B cell (primary cell): Measurements from ENCODE around the gene PKIG. TPM values are rescaled to one million over a fixed set of nuclear protein-coding genes. Genes with fewer than 3 reads are reported as not detected.

Source experiments
- ATAC-seq: fragments of 200-7000 bp; cut with Tn5 transposase; one replicate; pipeline ENCODE4 v1.10.0; 2021; ENCODE audit warnings: low read depth, mild to moderate bottlenecking, moderate number of reproducible peaks, moderate library complexity
- CTCF ChIA-PET: fragments of 350-600 bp; sonication (Branson Sonifier 250); formaldehyde crosslinking; loops from one replicate; lab custom pipeline; 2021; ENCODE audit warnings: antibody characterized with exemption, inconsistent platforms; lab: Charles Lee
- POLR2A ChIA-PET: fragments of 350-600 bp; sonication (Branson Sonifier 250); formaldehyde crosslinking; loops from one replicate; lab custom pipeline; 2021; ENCODE audit warnings: antibody characterized with exemption; lab: Charles Lee
- DNase-seq: peaks from one replicate; pipeline ENCODE4 v3.0.0; 2013
- H2AFZ ChIP-seq: 2 replicates; pipeline ENCODE4 v1.6.1; 2012; ENCODE audit warnings: mild to moderate bottlenecking, low read depth, low read length; ENCODE audit not compliant: insufficient read depth, poor library complexity, severe bottlenecking
- H3K27ac ChIP-seq, 2 donors: 1 replicate in 1 of 2; 2 replicates in 1 of 2; pipeline ENCODE4 v1.5.1; 2012 to 2013; ENCODE audit warnings: low read length in 2 of 2, mild to moderate bottlenecking in 2 of 2, moderate library complexity in 1 of 2
- H3K27me3 ChIP-seq, 4 experiments: fragments of 200-600 bp in 1 of 4; sonication (generic) in 1 of 4; replicated peaks in 1 of 4; 1 replicate in 2 of 4; 2 replicates in 2 of 4; pipeline versions ENCODE4 v1.6.1 to v1.7.0; 2013 to 2016; ENCODE audit warnings: low read length in 3 of 4, mild to moderate bottlenecking in 2 of 4, mixed read lengths in 1 of 4, moderate library complexity in 1 of 4; ENCODE audit not compliant: insufficient read depth in 4 of 4, control insufficient read depth in 3 of 4; ENCODE audit errors: control extremely low read depth in 1 of 4
- H3K36me3 ChIP-seq, 2 experiments: replicated peaks in 1 of 2; 1 replicate in 1 of 2; 2 replicates in 1 of 2; pipeline versions ENCODE4 v1.6.1 to v1.7.1; 2013; ENCODE audit warnings: low read length in 1 of 2; ENCODE audit not compliant: insufficient read depth in 2 of 2, control insufficient read depth in 1 of 2; ENCODE audit errors: control extremely low read depth in 1 of 2, extremely low read depth in 1 of 2
- H3K4me1 ChIP-seq, 2 donors: fragments of 200-600 bp in 1 of 2; sonication (generic) in 1 of 2; 1 replicate in 1 of 2; 2 replicates in 1 of 2; pipeline versions ENCODE4 v1.5.1 to v1.6.1; 2013 to 2017; ENCODE audit warnings: low read length in 2 of 2; ENCODE audit not compliant: control insufficient read depth in 2 of 2, insufficient read depth in 2 of 2
- H3K4me2 ChIP-seq: replicated peaks from 2 replicates; pipeline ENCODE3; 2012; ENCODE audit warnings: mild to moderate bottlenecking, low read depth, low read length; ENCODE audit not compliant: poor library complexity, severe bottlenecking
- H3K4me3 ChIP-seq, 5 experiments: fragments of 200-600 bp in 1 of 5; sonication (generic) in 1 of 5; 1 replicate in 3 of 5; 2 replicates in 2 of 5; pipeline versions ENCODE4 v1.5.1 to v1.7.0; 2011 to 2016; ENCODE audit warnings: low read length in 4 of 5, mild to moderate bottlenecking in 4 of 5, low read depth in 2 of 5, control low read depth in 1 of 5, moderate library complexity in 1 of 5; ENCODE audit not compliant: insufficient read depth in 1 of 5; ENCODE audit errors: control extremely low read depth in 1 of 5, extremely low read depth in 1 of 5
- H3K79me2 ChIP-seq: fragments of 200-600 bp; sonication (generic); one replicate; pipeline ENCODE4 v1.6.0; 2016; ENCODE audit warnings: low read length; ENCODE audit not compliant: control insufficient read depth, insufficient read depth
- H3K9ac ChIP-seq: fragments of 200-600 bp; sonication (generic); 2 replicates; pipeline ENCODE4 v1.6.1; 2017; ENCODE audit warnings: mild to moderate bottlenecking, low read length, moderate library complexity
- H3K9me3 ChIP-seq, 3 donors: one replicate each; pipeline versions ENCODE4 v1.6.1 to v1.7.1; 2013; ENCODE audit warnings: low read length in 2 of 3; ENCODE audit not compliant: control insufficient read depth in 2 of 3, insufficient read depth in 1 of 3; ENCODE audit errors: control extremely low read depth in 1 of 3
- H4K20me1 ChIP-seq: 2 replicates; pipeline ENCODE4 v1.6.0; 2012; ENCODE audit warnings: mild to moderate bottlenecking, low read length; ENCODE audit not compliant: insufficient read depth, control insufficient read depth, poor library complexity, severe bottlenecking
- H3K27ac Mint-ChIP-seq: one replicate; pipeline ENCODE4 v1.8.0; 2021; ENCODE audit warnings: mixed read lengths
- H3K27me3 Mint-ChIP-seq: one replicate; pipeline ENCODE4 v1.8.0; 2021; ENCODE audit warnings: mixed read lengths
- H3K4me1 Mint-ChIP-seq: one replicate; pipeline ENCODE4 v1.8.0; 2021; ENCODE audit warnings: mixed read lengths
- H3K4me3 Mint-ChIP-seq: one replicate; pipeline ENCODE4 v1.8.0; 2021; ENCODE audit warnings: mixed read lengths
- H3K9me3 Mint-ChIP-seq: one replicate; pipeline ENCODE4 v1.8.0; 2022; ENCODE audit warnings: mixed read lengths; ENCODE audit not compliant: insufficient read depth
- CTCF ChIP-seq: fragments of 200-600 bp; IDR thresholded peaks from one replicate; pipeline ENCODE4 v1.8.0; 2022; ENCODE audit warnings: antibody characterized with exemption, mild to moderate bottlenecking
- EZH2 ChIP-seq: IDR thresholded peaks from 2 replicates; pipeline ENCODE4 v1.6.1; 2012; ENCODE audit warnings: borderline replicate concordance, low read depth, mild to moderate bottlenecking, moderate library complexity, low read length; ENCODE audit not compliant: insufficient read depth, poor library complexity, severe bottlenecking
- WGBS: methylation state at CpG from one replicate; pipeline ENCODE4 v1.1.5; 2013; ENCODE audit warnings: missing lambda C conversion rate; ENCODE audit not compliant: insufficient coverage; 5-methylcytosine and 5-hydroxymethylcytosine counted together
- intact Hi-C: fragments of 100-400 bp; cut with micrococcal nuclease; formaldehyde crosslinking; loops from one replicate; pipeline ENCODE4 v1.10.0; 2022
- polyA plus RNA-seq: library from polyadenylated mRNA; depleted of rRNA; stranded (reverse); fragments of >200 nt; gene quantifications from 2 replicates; pipeline ENCODE4 v1.2.3, GENCODE V29; 2012
- total RNA-seq, 2 donors: library from RNA; stranded (reverse); fragments of 120-200 nt in 1 of 2; gene quantifications; 1 replicate in 1 of 2; 2 replicates in 1 of 2; pipeline versions ENCODE4 v1.2.3 to v1.2.4, GENCODE V29; 2013 to 2022

PKIG gene
- total and polyA plus RNA-seq, 2 donors (not counting 1 experiment from before 2014, with no cell fraction given) = 128 to 168 TPM

- Mint-ChIP-seq H3K27ac (no peak overlapping the region), H3K9me3 (no peaks in the 10 kb centered on the region), H3K4me3 (no peak overlapping the region), H3K4me1 (peaks cover 7% of the 10 kb centered on the region), H3K27me3 (no peaks in the 10 kb centered on the region)
- no peak overlapping the region for H3K9ac ChIP-seq
- ATAC-seq (no peak), DNase-seq (no peak)
- TF ChIP-seq CTCF (no peak), EZH2 (no peak)
- no peak overlapping the region for H3K4me3 ChIP-seq
- 20% methylated on average over 1 of the region's 3 CpGs for WGBS
- CTCF ChIA-PET = interaction anchor here (1.0 kb wide), 1 partner anchor 20 kb away, joined by 3 read pairs; no protein-coding TSS in a partner anchor
- H3K4me2 ChIP-seq = no peak overlapping the region
- H3K27me3 ChIP-seq = peaks cover 0 to 3% (median 0%) of the 10 kb centered on the region in 4 experiments
- intact Hi-C loops = no loop called here
- H3K4me1 ChIP-seq = peaks cover 4% of the 10 kb centered on the region in 2 donors
- no peaks in the 10 kb centered on the region for H3K9me3 ChIP-seq
- POLR2A ChIA-PET = no interaction called here
- H4K20me1 ChIP-seq = no peaks in the 10 kb centered on the region
- H2AFZ ChIP-seq = no peak overlapping the region
- H3K27ac ChIP-seq = no peak overlapping the region
- H3K79me2 ChIP-seq = no peaks in the 10 kb centered on the region
- no peaks in the 10 kb centered on the region for H3K36me3 ChIP-seq
These were observed 81.8 kb downstream of the PKIG start for GRCh38 chr20:44664131-44664530.

DNA sequence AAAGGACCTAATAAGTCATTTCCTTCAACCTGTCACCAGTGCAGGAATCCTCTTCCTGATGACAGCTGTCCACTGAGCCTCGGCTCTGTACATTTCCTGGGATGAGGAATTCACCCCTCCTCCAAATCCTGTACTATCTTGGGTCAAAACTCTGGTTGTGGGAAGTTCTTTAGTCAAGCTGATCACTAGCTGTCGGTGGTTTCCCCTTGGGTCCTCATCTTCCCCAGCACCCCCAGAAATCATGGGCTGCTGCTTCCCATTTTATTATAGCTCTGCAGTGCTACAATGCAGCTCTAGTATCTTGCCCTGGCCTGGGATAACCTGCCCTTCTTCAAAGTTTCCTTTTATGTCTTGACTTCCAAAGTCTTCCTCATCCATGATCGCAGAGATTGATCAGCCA is 83.7 kb downstream of the PKIG start:
- H4K20me1 ChIP-seq = no peaks in the 10 kb centered on the region
- H3K27ac ChIP-seq = no peak overlapping the region
- no peak overlapping the region for H3K4me3 Mint-ChIP-seq
- CTCF ChIA-PET = interaction anchor here (0.6 to 1.9 kb wide), 5 partner anchors 16 to 179 kb away, joined by 3 to 6 read pairs (median 4); no protein-coding TSS in a partner anchor
- 50% methylated on average over 1 of the region's 3 CpGs for WGBS
- H3K4me1 Mint-ChIP-seq = peaks cover 7% of the 10 kb centered on the region
- no peaks in the 10 kb centered on the region for H3K9me3 Mint-ChIP-seq
- H3K27me3 ChIP-seq = peaks cover 0 to 3% (median 0%) of the 10 kb centered on the region in 4 experiments
- no peaks in the 10 kb centered on the region for H3K9me3 ChIP-seq
- H3K4me1 ChIP-seq = peaks cover 4% of the 10 kb centered on the region in 2 donors
- H3K27ac Mint-ChIP-seq = no peak overlapping the region
- no peak for DNase-seq
- no peak overlapping the region for H3K4me3 ChIP-seq
- H3K27me3 Mint-ChIP-seq = no peaks in the 10 kb centered on the region
- no peaks in the 10 kb centered on the region for H3K79me2 ChIP-seq
- H3K4me2 ChIP-seq = no peak overlapping the region
- no peaks in the 10 kb centered on the region for H3K36me3 ChIP-seq
- no peak for ATAC-seq
- H2AFZ ChIP-seq = no peak overlapping the region
- no peak overlapping the region for H3K9ac ChIP-seq
- intact Hi-C loops = no loop called here
- TF ChIP-seq CTCF = no peak
- TF ChIP-seq EZH2 = no peak
- POLR2A ChIA-PET = no interaction called here

Other genes with a start within 250 kb of the PKIG start
- gene R3HDML, start 245.5 kb upstream of the PKIG start, total RNA-seq = not detected in 2 replicates
- not detected in 2 replicates for gene R3HDML, start 245.5 kb upstream of the PKIG start, polyA plus RNA-seq
- not detected in 2 replicates for gene HNF4A, start 226.9 kb upstream of the PKIG start, total RNA-seq
- not detected in 2 replicates for gene HNF4A, start 226.9 kb upstream of the PKIG start, polyA plus RNA-seq
- 26.8 and 27.8 TPM in 2 replicates for gene TTPAL, start 106.7 kb upstream of the PKIG start, total RNA-seq
- 4.0 and 5.1 TPM in 2 replicates for gene TTPAL, start 106.7 kb upstream of the PKIG start, polyA plus RNA-seq
- gene SERINC3, start 60.5 kb upstream of the PKIG start, total RNA-seq = 51.6 and 56.7 TPM in 2 replicates
- 27.3 and 31.4 TPM in 2 replicates for gene SERINC3, start 60.5 kb upstream of the PKIG start, polyA plus RNA-seq
- gene ADA, start 69.1 kb downstream of the PKIG start, total RNA-seq = 34.2 and 34.3 TPM in 2 replicates
- 10.0 and 13.0 TPM in 2 replicates for gene ADA, start 69.1 kb downstream of the PKIG start, polyA plus RNA-seq
- gene CCN5, start 132.8 kb downstream of the PKIG start, total RNA-seq = not detected in 2 replicates
- not detected in 2 replicates for gene CCN5, start 132.8 kb downstream of the PKIG start, polyA plus RNA-seq
- gene KCNK15, start 163.3 kb downstream of the PKIG start, total RNA-seq = 0.17 TPM in 1 of 2 replicates, not detected in the other
- not detected in 2 replicates for gene KCNK15, start 163.3 kb downstream of the PKIG start, polyA plus RNA-seq
- gene RIMS4, start 228.0 kb downstream of the PKIG start, total RNA-seq = not detected in 2 replicates
- gene RIMS4, start 228.0 kb downstream of the PKIG start, polyA plus RNA-seq = not detected in 2 replicates